Testis (tissue), 2 donors: ENCODE measurements around the gene INF2.

Experiments
- POLR2A ChIP-seq: fragments of 450-650 bp; IDR thresholded peaks from one replicate; pipeline ENCODE4 v1.6.1; 2017; ENCODE audit warnings: antibody characterized with exemption, mild to moderate bottlenecking, moderate library complexity
- TF ChIP-seq, protein P1 (sequence below), 3 experiments: fragments of 450-650 bp in 2 of 3; fragments of 200-600 bp in 1 of 3; sonication (generic) in 1 of 3; IDR thresholded peaks; one replicate each; pipeline ENCODE4 v1.5.1; 2016 to 2019; ENCODE audit warnings: antibody characterized with exemption in 3 of 3, mild to moderate bottlenecking in 2 of 3, moderate library complexity in 1 of 3

DNA sequence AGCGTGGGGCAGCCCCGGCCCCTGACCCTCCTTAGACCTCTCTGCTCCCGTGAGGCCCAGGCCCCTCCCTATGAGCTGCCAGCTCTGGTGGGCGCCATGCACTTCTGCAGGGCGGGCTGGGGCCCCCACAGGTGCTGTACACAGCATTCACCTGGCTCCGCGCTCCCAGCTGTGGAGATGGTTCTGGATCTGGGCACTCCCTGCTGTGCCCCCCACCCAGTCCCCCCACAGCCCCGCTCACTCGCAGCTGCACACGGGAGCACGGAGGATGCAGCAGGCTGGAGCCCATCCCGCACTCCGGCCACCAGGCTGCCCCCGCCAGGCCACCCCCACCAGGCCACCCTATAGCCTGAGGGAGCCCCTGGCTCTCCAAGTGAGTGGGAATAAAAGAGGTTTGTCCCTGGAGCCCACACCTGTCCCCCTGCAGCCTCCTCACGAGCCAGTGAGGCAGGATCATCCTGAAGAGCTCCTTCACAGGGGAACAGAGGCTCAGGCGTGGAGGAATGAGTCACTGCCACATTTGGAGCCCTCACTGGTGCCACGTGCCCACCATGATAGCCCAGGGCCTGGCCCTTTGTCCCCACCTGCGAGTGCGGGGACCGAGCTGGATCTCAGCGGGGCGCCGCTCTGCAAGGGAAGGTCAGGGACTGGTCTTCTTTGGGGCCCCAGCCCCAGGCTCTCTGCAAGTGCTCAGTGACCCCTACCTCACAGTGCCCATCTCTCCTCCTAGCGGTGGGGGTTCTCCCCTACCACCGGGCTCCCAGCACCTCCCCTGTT, 36.5 kb downstream of the INF2 start:
- TF ChIP-seq, protein P1, sequence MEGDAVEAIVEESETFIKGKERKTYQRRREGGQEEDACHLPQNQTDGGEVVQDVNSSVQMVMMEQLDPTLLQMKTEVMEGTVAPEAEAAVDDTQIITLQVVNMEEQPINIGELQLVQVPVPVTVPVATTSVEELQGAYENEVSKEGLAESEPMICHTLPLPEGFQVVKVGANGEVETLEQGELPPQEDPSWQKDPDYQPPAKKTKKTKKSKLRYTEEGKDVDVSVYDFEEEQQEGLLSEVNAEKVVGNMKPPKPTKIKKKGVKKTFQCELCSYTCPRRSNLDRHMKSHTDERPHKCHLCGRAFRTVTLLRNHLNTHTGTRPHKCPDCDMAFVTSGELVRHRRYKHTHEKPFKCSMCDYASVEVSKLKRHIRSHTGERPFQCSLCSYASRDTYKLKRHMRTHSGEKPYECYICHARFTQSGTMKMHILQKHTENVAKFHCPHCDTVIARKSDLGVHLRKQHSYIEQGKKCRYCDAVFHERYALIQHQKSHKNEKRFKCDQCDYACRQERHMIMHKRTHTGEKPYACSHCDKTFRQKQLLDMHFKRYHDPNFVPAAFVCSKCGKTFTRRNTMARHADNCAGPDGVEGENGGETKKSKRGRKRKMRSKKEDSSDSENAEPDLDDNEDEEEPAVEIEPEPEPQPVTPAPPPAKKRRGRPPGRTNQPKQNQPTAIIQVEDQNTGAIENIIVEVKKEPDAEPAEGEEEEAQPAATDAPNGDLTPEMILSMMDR (IDR thresholded peaks at IDR 0.05): no peak
- TF ChIP-seq POLR2A: no peak
